K562 (cell line): ENCODE data around the gene FUBP3. TPM values are rescaled to one million over a fixed set of nuclear protein-coding genes. Genes with fewer than 3 reads are reported as not detected.

ENCODE experiments used
- ATAC-seq: fragments of 200-7000 bp; cut with Tn5 transposase; 3 replicates; pipeline ENCODE4 v1.9.1; 2020; ENCODE audit warnings: moderate library complexity
- BruUV-seq: library from RNA; stranded (reverse); fragments of 400-500 nt; replicated peaks from 2 replicates; lab custom pipeline; 2021; lab: Mats Ljungman, UMichigan
- CTCF ChIA-PET: fragments of 300-600 bp; formaldehyde crosslinking; extraction: SDS; loops from one replicate; lab custom pipeline; 2021; ENCODE audit warnings: low intra/inter-chr PET ratio; lab: Yijun Ruan, JAX
- POLR2A ChIA-PET: fragments of 300-600, 350-650 bp; sonication (Branson Sonifier 250); formaldehyde crosslinking; extraction: SDS; loops from one replicate; lab custom pipeline; 2021; ENCODE audit warnings: antibody characterized with exemption, inconsistent platforms; lab: Yijun Ruan, JAX
- DNase-seq, 4 experiments: peaks; one replicate each; pipeline versions ENCODE4 v3.0.0 to v3.0.0-alpha.2; 2011 to 2018; ENCODE audit warnings: low spot score in 3 of 4, mixed read lengths in 3 of 4; ENCODE audit errors: extremely low read depth in 1 of 4
- FAIRE-seq: peaks from 2 replicates; lab custom pipeline; 2011; peaks lifted over from hg19 to GRCh38; lab: Jason Lieb, UNC
- H2AFZ ChIP-seq: 2 replicates; pipeline ENCODE4 v1.6.0; 2011; ENCODE audit warnings: low read depth, low read length, control low read depth, inconsistent platforms
- H3K27ac ChIP-seq: fragments of 200-600 bp; 3 replicates; pipeline ENCODE4 v1.8.0; 2011; ENCODE audit warnings: low read depth, mild to moderate bottlenecking, control low read depth, inconsistent platforms, low read length, moderate library complexity, mixed read lengths; ENCODE audit errors: extremely low read depth
- H3K27me3 ChIP-seq, 2 experiments: fragments of 300-600 bp in 1 of 2; 2 replicates in 1 of 2; 3 replicates in 1 of 2; pipeline versions ENCODE4 v1.6.0 to v1.8.0; 2011; ENCODE audit warnings: inconsistent platforms in 2 of 2, low read length in 2 of 2, mild to moderate bottlenecking in 1 of 2, mixed read lengths in 1 of 2, moderate library complexity in 1 of 2; ENCODE audit not compliant: control insufficient read depth in 2 of 2, insufficient read depth in 2 of 2
- H3K36me3 ChIP-seq: fragments of 300-600 bp; 3 replicates; pipeline ENCODE4 v1.8.0; 2011; ENCODE audit warnings: mild to moderate bottlenecking, low read length, inconsistent platforms; ENCODE audit not compliant: control insufficient read depth, insufficient read depth
- H3K4me1 ChIP-seq, 2 experiments: fragments of 200-600 bp in 1 of 2; replicated peaks in 1 of 2; 2 replicates in 1 of 2; 3 replicates in 1 of 2; pipeline versions ENCODE4 v1.5.1 to v1.8.0; 2011; ENCODE audit warnings: inconsistent platforms in 2 of 2, low read length in 2 of 2, mild to moderate bottlenecking in 1 of 2, mixed read lengths in 1 of 2, moderate library complexity in 1 of 2; ENCODE audit not compliant: control insufficient read depth in 2 of 2, insufficient read depth in 2 of 2
- H3K4me2 ChIP-seq: 2 replicates; pipeline ENCODE4 v1.6.1; 2011; ENCODE audit warnings: low read length, control low read depth, inconsistent platforms, mixed read lengths; ENCODE audit not compliant: insufficient read depth
- H3K4me3 ChIP-seq: fragments of 200-600 bp; sonication (generic), shearing (Covaris generic); 2 replicates; pipeline ENCODE4 v1.5.1; 2016; ENCODE audit warnings: control low read depth, inconsistent platforms
- H3K79me2 ChIP-seq: fragments of 200-600 bp; 3 replicates; pipeline ENCODE4 v1.8.0; 2011; ENCODE audit warnings: low read length, inconsistent platforms; ENCODE audit not compliant: control insufficient read depth, insufficient read depth
- H3K9ac ChIP-seq, 2 experiments: 2 replicates each; pipeline versions ENCODE4 v1.6.0 to v1.6.1; 2011; ENCODE audit warnings: low read depth in 2 of 2, low read length in 2 of 2, control low read depth in 1 of 2, inconsistent platforms in 1 of 2, mild to moderate bottlenecking in 1 of 2, mixed read lengths in 1 of 2; ENCODE audit not compliant: insufficient read depth in 1 of 2
- H3K9me1 ChIP-seq: one replicate; pipeline ENCODE4 v1.6.0; 2011; ENCODE audit warnings: inconsistent platforms, mild to moderate bottlenecking, low read length, moderate library complexity; ENCODE audit not compliant: control insufficient read depth, insufficient read depth
- H3K9me3 ChIP-seq: replicated peaks from 2 replicates; pipeline ENCODE4 v1.5.1; 2011; ENCODE audit warnings: low read depth, low read length, inconsistent platforms; ENCODE audit not compliant: control insufficient read depth, insufficient read depth
- H4K20me1 ChIP-seq: replicated peaks from 2 replicates; pipeline ENCODE4 v1.6.1; 2011; ENCODE audit warnings: low read length, inconsistent platforms, mixed read lengths; ENCODE audit not compliant: control insufficient read depth, insufficient read depth
- HEY1 ChIP-seq: fragments of 250-450 bp; sonication (Bioruptor Pico); IDR thresholded peaks from 2 replicates; pipeline ENCODE4 v1.5.0; 2020; ENCODE audit warnings: mild to moderate bottlenecking, moderate library complexity, borderline replicate concordance
- NKRF ChIP-seq: fragments of 450-650 bp; IDR thresholded peaks from 2 replicates; pipeline ENCODE4 v1.6.1; 2016; ENCODE audit warnings: borderline replicate concordance
- YY1 ChIP-seq, 3 experiments: IDR thresholded peaks; 2 replicates each; pipeline ENCODE4 v1.6.1; 2011; ENCODE audit warnings: low read length in 2 of 3, mild to moderate bottlenecking in 2 of 3, moderate library complexity in 2 of 3, borderline replicate concordance in 1 of 3, control low read depth in 1 of 3, low read depth in 1 of 3; ENCODE audit not compliant: insufficient read depth in 3 of 3, insufficient replicate concordance in 2 of 3, control insufficient read depth in 1 of 3, insufficient read length in 1 of 3; ENCODE audit errors: extremely low read depth in 1 of 3
- WGBS: fragments of 100-300 bp; shearing (Covaris generic); methylation state at CpG from one replicate; pipeline ENCODE4 v1.1.6; 2016; ENCODE audit warnings: low coverage, mixed read lengths; ENCODE audit not compliant: insufficient coverage; ENCODE audit errors: missing lambda C conversion rate; 5-methylcytosine and 5-hydroxymethylcytosine counted together
- in situ Hi-C: fragments of 300-500 bp; cut with MboI; formaldehyde crosslinking; loops from 4 replicates; pipeline ENCODE4 v1.15.0; 2018; ENCODE audit warnings: inconsistent platforms, mixed read lengths
- intact Hi-C: fragments of 100-400 bp; cut with micrococcal nuclease; formaldehyde crosslinking; loops from 2 replicates; pipeline ENCODE4 v1.14.2; 2022
- polyA plus RNA-seq, 8 experiments: library from polyadenylated mRNA; depleted of rRNA in 4 of 8; stranded (reverse) in 5 of 8; unstranded in 3 of 8; fragments of >200 nt; fragmentation: Nextera tagmentation in 2 of 8; fragmentation: Illumina TruSeq in 1 of 8; extraction: Ambion mirVana in 2 of 8; extraction: Trizol in 1 of 8; gene quantifications; 2 replicates each; pipeline versions ENCODE4 v1.2.1 to v1.2.3, GENCODE V29; 2011 to 2014; ENCODE audit warnings: inconsistent platforms in 1 of 8, missing spikeins in 1 of 8
- total RNA-seq, 7 experiments: library from RNA; depleted of rRNA in 6 of 7; stranded (reverse); fragments of >200 nt in 6 of 7; fragmentation: Illumina TruSeq in 2 of 7; extraction: Trizol in 2 of 7; gene quantifications; 2 replicates each; pipeline versions ENCODE4 v1.2.1 to v1.2.3, GENCODE V29; 2011 to 2021; ENCODE audit warnings: low replicate concordance in 1 of 7
- TF ChIP-seq, protein P1 (sequence below): fragments of 450-650 bp; formaldehyde crosslinking; IDR thresholded peaks from 2 replicates; pipeline ENCODE4 v1.4.0; 2020; ENCODE audit warnings: mild to moderate bottlenecking, moderate library complexity

Gene FUBP3
- total and polyA plus RNA-seq, 9 of the 15 experiments (the other 6 are each of a cell fraction or from before 2014, with no cell fraction given), result 3.0 to 64.0 (median 48.1) TPM

DNA sequence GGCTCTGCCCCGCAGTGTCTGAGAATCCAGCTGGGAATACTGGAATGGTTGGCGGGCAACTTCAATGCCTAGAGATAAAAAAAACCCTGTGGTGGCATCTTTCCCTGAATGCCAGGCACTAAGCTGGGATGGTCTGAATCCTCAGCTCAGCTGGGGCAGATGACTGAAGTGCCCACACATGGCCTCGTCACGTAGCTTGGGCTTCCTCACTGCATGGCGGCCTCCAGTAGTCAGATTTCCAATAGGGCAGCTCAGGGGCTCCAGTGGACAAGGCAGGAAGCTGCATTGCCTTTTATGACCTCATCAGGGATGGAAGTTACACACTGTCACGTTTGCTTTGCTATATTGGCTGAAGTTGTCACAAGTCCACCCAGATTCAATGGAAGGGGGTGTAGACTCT is 24.3 kb upstream of the FUBP3 start:
- Histone ChIP-seq H2AFZ (no peak overlapping the region), H4K20me1 (no peaks in the 10 kb centered on the region), H3K9me3 (0 out of 2 replicates have a peak, but pooled peaks cover 4% of the 10 kb centered on the region), H3K4me1 (peaks cover 0 to 10% of the 10 kb centered on the region in 2 experiments; a peak in 2 of 5 replicates), H3K9ac (no peak overlapping the region), H3K27ac (no peak overlapping the region), H3K27me3 (peaks cover 0 to 22% of the 10 kb centered on the region in 2 experiments; a peak in 2 of 5 replicates), H3K36me3 (no peaks in the 10 kb centered on the region), H3K4me3 (no peak overlapping the region), H3K4me2 (no peak overlapping the region), H3K9me1 (no peaks in the 10 kb centered on the region), H3K79me2 (no peaks in the 10 kb centered on the region)
- DNase-seq (no peak), FAIRE-seq (no peak), ATAC-seq (no peak; the same call in 2 of the 3 replicates)
- TF ChIP-seq, protein P1, sequence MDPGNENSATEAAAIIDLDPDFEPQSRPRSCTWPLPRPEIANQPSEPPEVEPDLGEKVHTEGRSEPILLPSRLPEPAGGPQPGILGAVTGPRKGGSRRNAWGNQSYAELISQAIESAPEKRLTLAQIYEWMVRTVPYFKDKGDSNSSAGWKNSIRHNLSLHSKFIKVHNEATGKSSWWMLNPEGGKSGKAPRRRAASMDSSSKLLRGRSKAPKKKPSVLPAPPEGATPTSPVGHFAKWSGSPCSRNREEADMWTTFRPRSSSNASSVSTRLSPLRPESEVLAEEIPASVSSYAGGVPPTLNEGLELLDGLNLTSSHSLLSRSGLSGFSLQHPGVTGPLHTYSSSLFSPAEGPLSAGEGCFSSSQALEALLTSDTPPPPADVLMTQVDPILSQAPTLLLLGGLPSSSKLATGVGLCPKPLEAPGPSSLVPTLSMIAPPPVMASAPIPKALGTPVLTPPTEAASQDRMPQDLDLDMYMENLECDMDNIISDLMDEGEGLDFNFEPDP, result no peak
- TF ChIP-seq YY1 (IDR thresholded peaks at IDR 0.05; ENCODE audit: borderline replicate concordance in 1 of 3, control insufficient read depth in 1 of 3, extremely low read depth in 1 of 3, insufficient read depth in 3 of 3, insufficient read length in 1 of 3, insufficient replicate concordance in 2 of 3, low read depth in 1 of 3, low read length in 2 of 3) (peak; percentile 33 to 84 (median 65)), HEY1 (CRISPR knock-in tag) (no peak), NKRF (no peak)
- no TSS peak for BruUV-seq
- 35% methylated on average over 6 of the region's 6 CpGs for WGBS
- intact Hi-C loops (no loop called here), in situ Hi-C loops (no loop called here)
- CTCF ChIA-PET, result no interaction called here
- POLR2A ChIA-PET, result interaction anchor here (0.5 to 1.0 kb wide), 4 partner anchors 13 to 1853 kb away, joined by 3 to 4 read pairs (median 3); partner anchors contain the start of gene PKN3
